SK-N-MC (cell line): ENCODE results near the gene ZBTB7C.

Experiments used
- DNase-seq: peaks from one replicate; pipeline ENCODE4 v3.0.0-alpha.2; 2011; ENCODE audit warnings: low read depth, low spot score
- H3K27ac ChIP-seq: fragments of 200-600 bp; sonication (generic); 2 replicates; pipeline ENCODE4 v1.5.1; 2016; ENCODE audit warnings: mixed run types
- H3K36me3 ChIP-seq: fragments of 200-600 bp; sonication (generic); 2 replicates; pipeline ENCODE4 v1.6.1; 2017; ENCODE audit warnings: antibody characterized with exemption, low read length, mixed read lengths; ENCODE audit not compliant: insufficient read depth
- H3K4me3 ChIP-seq: fragments of 200-600 bp; sonication (generic); 2 replicates; pipeline ENCODE4 v1.5.1; 2016
- H3K9ac ChIP-seq: fragments of 200-600 bp; sonication (generic); 2 replicates; pipeline ENCODE4 v1.8.0; 2017; ENCODE audit warnings: mixed run types, mixed read lengths; ENCODE audit not compliant: insufficient read length
- H3K9me3 ChIP-seq: fragments of 200-600 bp; sonication (generic); 2 replicates; pipeline ENCODE4 v1.6.1; 2017; ENCODE audit warnings: low read depth, mild to moderate bottlenecking, antibody characterized with exemption, low read length, moderate library complexity, mixed read lengths
- EZH2 ChIP-seq: fragments of 200-600 bp; sonication (generic); IDR thresholded peaks from one replicate; pipeline ENCODE4 v1.6.1; 2017; ENCODE audit warnings: antibody characterized with exemption
- FOXP2 ChIP-seq: optimal IDR thresholded peaks from 2 replicates; pipeline ENCODE3; 2011; ENCODE audit warnings: mild to moderate bottlenecking, moderate library complexity; ENCODE audit not compliant: insufficient read depth; ENCODE audit errors: extremely low read length, control extremely low read depth
- POLR2AphosphoS5 ChIP-seq: IDR thresholded peaks from 2 replicates; pipeline ENCODE4 v1.6.1; 2012; ENCODE audit warnings: mild to moderate bottlenecking, low read depth, low read length, borderline replicate concordance

ZBTB7C gene

DNA sequence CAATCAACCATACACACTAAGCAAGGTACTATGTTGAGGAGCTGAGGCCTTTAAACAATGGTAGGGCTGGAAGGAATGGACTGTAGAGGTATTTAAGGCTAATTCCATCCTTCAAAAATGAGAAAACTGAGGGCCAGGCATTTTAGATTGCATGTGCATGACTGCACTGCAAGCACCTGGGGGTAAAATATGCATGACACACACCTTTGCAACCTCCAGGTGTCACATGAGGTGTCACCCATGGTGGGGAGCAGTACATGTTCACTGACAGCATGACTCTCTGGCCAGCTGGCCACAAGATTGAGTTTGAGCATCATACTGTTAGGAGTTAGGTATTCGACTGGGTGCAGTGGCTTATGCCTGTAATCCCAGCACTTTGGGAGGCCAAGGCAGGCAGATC, 182.8 kb downstream of the ZBTB7C start:
- H3K36me3 ChIP-seq = no peaks in the 10 kb centered on the region
- no peak overlapping the region for H3K4me3 ChIP-seq
- H3K27ac ChIP-seq = no peak overlapping the region
- H3K9ac ChIP-seq = no peak overlapping the region
- no peaks in the 10 kb centered on the region for H3K9me3 ChIP-seq
- no peak for DNase-seq
- no peak for TF ChIP-seq POLR2AphosphoS5

DNA sequence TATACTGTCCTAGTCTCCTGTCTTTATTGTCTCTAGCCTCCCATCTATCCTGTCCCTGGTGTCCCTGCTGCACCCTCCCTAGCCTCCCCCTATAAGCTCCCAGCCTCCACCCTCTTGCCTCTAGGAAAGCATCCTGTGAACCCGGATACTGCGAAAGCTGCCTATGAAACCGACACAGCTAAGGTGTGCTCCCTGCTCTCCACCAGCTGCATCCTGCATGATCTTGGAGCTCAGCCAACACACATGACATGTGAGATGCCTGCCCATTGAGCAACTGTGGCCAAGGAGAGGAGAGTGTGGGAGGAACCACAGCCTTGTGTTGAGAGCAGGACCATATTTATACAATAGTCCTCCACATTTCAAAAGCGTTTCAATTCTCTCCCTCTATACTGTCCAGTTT, 187.1 kb downstream of the ZBTB7C start:
- Histone ChIP-seq H3K4me3 (no peak overlapping the region), H3K9ac (no peak overlapping the region), H3K9me3 (no peaks in the 10 kb centered on the region), H3K36me3 (no peaks in the 10 kb centered on the region), H3K27ac (no peak overlapping the region)
- TF ChIP-seq EZH2 (no peak), FOXP2 (no peak), POLR2AphosphoS5 (no peak)
- DNase-seq = no peak

DNA sequence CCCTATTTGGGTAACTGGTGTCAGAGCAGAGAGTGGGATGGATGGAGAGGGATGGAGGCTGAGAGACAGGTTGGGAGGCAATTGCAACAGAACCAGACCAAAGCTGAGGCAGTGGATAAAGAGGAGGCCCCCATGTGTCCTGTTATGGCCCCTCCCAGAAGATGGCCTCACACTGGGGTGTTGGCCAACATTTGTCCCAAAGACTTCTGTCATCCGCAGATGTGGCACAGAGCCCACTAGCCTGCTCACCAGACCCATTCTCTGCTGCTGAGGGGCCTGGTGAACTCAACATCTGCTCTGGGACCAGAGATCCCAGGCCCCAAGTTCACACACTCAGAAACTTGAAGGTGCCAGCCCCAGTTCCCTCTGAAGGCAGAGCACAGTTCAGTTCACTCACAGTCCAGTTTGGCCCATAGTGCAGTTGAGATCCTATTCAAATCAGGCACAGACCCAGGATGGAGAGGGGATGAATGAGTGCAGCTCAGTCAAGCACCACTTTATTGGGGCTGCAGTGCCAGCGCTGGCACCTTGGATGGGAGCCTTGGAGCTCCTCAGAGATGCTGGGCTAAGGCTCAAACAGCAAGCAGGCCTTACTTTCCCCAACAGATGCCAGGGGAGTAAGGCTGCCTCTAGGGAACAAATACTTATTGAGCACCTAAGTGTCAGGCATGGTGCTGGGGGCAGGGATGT, 189.2 kb downstream of the ZBTB7C start:
- no peaks in the 10 kb centered on the region for H3K36me3 ChIP-seq
- no peak overlapping the region for H3K4me3 ChIP-seq
- H3K9me3 ChIP-seq = no peaks in the 10 kb centered on the region
- H3K9ac ChIP-seq = no peak overlapping the region
- H3K27ac ChIP-seq = no peak overlapping the region
- DNase-seq = no peak
- no peak for TF ChIP-seq EZH2

DNA sequence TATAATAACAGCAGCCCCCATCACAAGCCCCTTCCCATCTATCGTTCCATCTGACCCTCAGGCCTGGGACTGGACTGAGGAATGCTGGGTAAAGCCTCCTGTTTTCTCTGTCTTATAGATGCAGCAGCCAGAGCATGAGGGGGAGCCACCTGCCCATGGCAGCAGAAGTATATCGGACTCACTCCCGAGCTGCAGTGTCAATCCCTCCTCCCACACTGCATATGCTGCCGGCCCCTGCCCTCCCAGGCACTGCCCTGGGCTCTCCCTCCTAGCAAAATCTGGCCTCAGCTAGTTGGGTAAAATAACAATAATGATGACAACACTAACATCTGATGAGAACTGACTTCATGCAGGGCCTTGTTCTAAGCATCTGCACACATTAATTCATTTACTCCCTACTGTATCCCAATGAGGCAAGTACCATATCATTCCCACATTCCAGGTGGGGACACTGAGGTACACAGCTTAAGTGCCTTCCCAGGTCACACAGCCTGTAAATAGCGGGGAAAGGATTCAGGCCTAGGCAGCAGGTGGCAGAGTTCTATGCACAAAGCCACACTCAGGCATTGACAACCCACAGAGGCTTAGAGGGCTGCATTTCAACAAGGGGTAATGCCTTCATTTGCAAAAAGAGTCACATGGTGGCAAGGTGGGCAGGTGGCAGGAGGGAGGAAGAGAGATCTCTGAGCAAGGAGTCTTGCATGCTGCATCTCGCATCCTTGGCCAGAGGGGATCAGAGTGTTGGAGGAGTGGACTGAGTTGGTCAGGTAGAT, 190.0 kb downstream of the ZBTB7C start:
- no peak for DNase-seq
- no peak for TF ChIP-seq FOXP2
- no peak for TF ChIP-seq EZH2
- no peak for TF ChIP-seq POLR2AphosphoS5
- H3K27ac ChIP-seq = no peak overlapping the region
- H3K9ac ChIP-seq = no peak overlapping the region
- no peak overlapping the region for H3K4me3 ChIP-seq
- H3K9me3 ChIP-seq = no peaks in the 10 kb centered on the region
- no peaks in the 10 kb centered on the region for H3K36me3 ChIP-seq

DNA sequence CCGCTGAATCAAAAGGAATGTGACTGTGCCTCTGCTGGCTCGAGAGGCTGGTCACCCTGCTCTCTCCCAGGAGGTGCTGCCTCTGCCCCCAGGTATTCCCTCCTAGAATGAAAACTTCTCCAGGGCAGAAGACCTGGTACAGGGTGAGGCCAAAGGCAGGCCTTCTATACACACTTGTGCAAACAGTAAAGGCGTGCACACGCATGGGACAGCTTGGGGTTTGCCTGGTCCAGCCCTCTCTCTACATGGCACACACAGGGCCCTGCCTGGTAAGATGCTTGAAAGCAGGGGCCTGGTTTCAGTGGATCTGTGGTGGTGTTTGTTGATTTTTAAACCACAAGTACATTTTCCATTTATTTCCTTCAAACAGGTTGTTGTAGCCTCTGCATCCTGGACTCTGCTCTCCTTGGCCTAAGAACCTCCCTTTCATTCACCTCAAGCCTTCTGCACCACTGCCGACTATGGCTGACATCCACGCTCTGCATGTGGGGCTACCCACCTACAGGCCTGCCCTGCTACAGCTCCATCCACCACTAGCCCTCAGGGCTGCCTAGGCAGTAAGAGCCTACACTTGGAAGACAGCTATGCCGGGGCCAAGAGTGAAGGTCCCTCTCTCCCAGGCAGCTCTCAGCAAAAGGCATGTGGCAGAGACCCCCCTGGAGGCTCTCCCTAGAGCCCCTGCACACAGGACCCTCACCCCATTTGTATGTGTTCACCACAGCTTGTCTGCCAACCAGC, 190.7 kb downstream of the ZBTB7C start:
- no peak overlapping the region for H3K4me3 ChIP-seq
- no peaks in the 10 kb centered on the region for H3K9me3 ChIP-seq
- TF ChIP-seq POLR2AphosphoS5 (no peak), EZH2 (no peak), FOXP2 (no peak)
- no peak overlapping the region for H3K9ac ChIP-seq
- no peak overlapping the region for H3K27ac ChIP-seq
- no peak for DNase-seq
- H3K36me3 ChIP-seq = no peaks in the 10 kb centered on the region

DNA sequence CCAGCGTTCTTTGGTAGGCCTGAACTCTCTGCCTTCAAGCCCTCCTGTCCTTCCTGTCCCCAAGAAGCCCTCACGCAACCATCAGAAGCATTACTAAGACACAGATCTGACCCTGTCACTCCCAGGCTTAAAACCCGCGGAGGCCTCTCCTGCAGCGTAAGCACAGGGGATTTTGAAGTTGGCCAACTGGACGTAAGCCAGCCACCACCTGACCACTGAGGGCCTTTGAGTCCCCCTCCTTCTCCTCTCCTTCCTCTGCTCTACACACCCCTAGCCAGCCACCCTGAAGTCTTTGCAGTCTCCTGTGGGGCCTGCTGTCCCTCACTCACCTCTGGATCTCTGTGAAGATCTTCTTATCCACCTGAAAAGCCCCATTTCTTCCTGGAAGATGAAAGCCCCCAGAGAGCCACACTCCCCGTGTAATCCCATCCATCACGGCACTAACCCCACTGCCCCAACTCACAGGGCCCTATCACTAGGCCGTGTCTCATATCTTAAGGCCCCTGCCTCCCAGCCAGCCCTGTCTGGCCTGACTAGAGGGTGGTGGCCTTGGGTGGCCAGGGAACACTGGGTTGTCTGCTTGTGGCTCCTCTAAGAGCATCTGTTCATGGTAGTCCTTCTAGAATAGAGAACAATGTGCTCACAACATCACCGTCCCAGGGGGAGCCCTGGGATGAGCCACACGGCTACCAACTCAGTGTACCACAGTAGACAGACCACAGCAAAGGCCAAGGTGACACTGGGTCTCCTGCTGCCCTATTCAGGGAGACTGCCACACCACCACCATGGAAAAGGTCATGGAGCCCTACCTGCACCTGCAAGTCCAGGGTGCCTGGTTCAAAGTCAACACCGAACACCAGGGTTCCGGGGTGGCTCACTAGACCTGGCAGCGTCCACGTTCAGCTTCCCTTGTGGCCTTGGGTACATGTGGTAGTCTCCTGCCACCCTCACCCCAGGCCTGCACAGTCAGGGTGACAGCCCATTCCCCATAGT, 191.6 kb downstream of the ZBTB7C start:
- H3K9ac ChIP-seq = no peak overlapping the region
- TF ChIP-seq FOXP2 (no peak), POLR2AphosphoS5 (no peak), EZH2 (no peak)
- no peak overlapping the region for H3K4me3 ChIP-seq
- no peak for DNase-seq
- H3K9me3 ChIP-seq = no peaks in the 10 kb centered on the region
- H3K36me3 ChIP-seq = no peaks in the 10 kb centered on the region
- no peak overlapping the region for H3K27ac ChIP-seq

DNA sequence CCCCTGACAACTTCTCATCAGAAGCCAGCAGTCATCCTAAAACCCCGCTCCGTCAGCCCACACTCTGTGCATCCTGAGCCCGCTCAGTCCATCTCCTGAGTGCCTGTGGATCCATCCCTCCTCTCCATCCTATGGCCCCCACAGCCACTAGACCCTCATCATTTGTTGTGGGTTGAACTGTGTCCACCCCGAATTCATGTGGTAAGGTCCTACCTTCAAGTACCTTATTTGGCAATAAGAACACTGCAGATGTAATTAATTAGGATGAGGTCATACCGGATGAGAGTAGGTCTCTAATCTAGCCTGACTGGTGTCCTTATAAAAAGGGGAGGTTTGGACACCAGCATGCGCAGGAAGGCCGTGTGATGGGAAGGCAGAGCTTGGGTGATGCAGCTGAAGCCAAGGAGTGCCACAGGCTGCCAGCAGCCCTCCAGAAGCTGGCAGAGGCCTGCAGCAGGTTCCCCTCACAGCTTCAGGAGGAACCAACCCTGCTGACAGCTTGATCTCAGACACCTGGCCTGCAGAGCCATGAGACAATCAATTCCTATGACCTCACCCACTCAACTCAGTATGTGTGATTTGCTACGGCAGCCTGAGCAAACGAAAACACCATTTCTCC, 192.4 kb downstream of the ZBTB7C start:
- Histone ChIP-seq H3K36me3 (no peaks in the 10 kb centered on the region), H3K4me3 (no peak overlapping the region), H3K9ac (no peak overlapping the region), H3K9me3 (no peaks in the 10 kb centered on the region), H3K27ac (no peak overlapping the region)
- DNase-seq = no peak
- TF ChIP-seq FOXP2 = no peak
- no peak for TF ChIP-seq POLR2AphosphoS5
